Measurements from ENCODE around the gene LRP2BP. TPM values are rescaled to one million over a fixed set of nuclear protein-coding genes. Genes with fewer than 3 reads are reported as not detected.

Gene LRP2BP
- total and polyA plus RNA-seq, 2 of the 13 experiments (the other 11 are each of a cell fraction or from before 2014, with no cell fraction given): 0.22 to 0.29 TPM

GRCh38 chr4:185332575-185333464 is 62.9 kb downstream of the LRP2BP start (continued):
- TF ChIP-seq, protein P1, sequence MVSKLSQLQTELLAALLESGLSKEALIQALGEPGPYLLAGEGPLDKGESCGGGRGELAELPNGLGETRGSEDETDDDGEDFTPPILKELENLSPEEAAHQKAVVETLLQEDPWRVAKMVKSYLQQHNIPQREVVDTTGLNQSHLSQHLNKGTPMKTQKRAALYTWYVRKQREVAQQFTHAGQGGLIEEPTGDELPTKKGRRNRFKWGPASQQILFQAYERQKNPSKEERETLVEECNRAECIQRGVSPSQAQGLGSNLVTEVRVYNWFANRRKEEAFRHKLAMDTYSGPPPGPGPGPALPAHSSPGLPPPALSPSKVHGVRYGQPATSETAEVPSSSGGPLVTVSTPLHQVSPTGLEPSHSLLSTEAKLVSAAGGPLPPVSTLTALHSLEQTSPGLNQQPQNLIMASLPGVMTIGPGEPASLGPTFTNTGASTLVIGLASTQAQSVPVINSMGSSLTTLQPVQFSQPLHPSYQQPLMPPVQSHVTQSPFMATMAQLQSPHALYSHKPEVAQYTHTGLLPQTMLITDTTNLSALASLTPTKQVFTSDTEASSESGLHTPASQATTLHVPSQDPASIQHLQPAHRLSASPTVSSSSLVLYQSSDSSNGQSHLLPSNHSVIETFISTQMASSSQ (IDR thresholded peaks at IDR 0.05; ENCODE audit: low read depth): peak; percentile 28; the same call in 1 of the 2 replicates
- TF ChIP-seq, protein P1 (CRISPR knock-in tag; IDR thresholded peaks at IDR 0.05; ENCODE audit: borderline replicate concordance): no peak
- TF ChIP-seq KAT7 (CRISPR knock-in tag; IDR thresholded peaks at IDR 0.05; ENCODE audit: borderline replicate concordance) (no peak), ZNF564 (CRISPR knock-in tag; IDR thresholded peaks at IDR 0.05) (no peak), ZFP36L2 (CRISPR knock-in tag; IDR thresholded peaks at IDR 0.05) (no peak), ASH2L (IDR thresholded peaks at IDR 0.05; ENCODE audit: insufficient read length, low read depth, low read length) (peak; percentile 62), ISL2 (CRISPR knock-in tag; IDR thresholded peaks at IDR 0.05) (peak; percentile 66), SOX6 (IDR thresholded peaks at IDR 0.05) (no peak), SOX6 (CRISPR knock-in tag; IDR thresholded peaks at IDR 0.05) (peak; percentile 85), ZNF512B (CRISPR knock-in tag; IDR thresholded peaks at IDR 0.05; ENCODE audit: borderline replicate concordance) (no peak), FOXK2 (IDR thresholded peaks at IDR 0.05) (0 out of 2 replicates have a peak, but pooled peaks have one; percentile 7), SAP130 (CRISPR knock-in tag; IDR thresholded peaks at IDR 0.05; ENCODE audit: low read depth) (peak; percentile 55), BHLHE40 (IDR thresholded peaks at IDR 0.05; ENCODE audit: low read length) (0 out of 2 replicates have a peak, but pooled peaks have one; percentile 17), ZNF772 (CRISPR knock-in tag; IDR thresholded peaks at IDR 0.05) (no peak), BCL6 (CRISPR knock-in tag; IDR thresholded peaks at IDR 0.05) (peak; percentile 92), ZNF503 (CRISPR knock-in tag; IDR thresholded peaks at IDR 0.05) (peak; percentile 58; the same call in 1 of the 2 replicates)
- TF ChIP-seq, protein P2, sequence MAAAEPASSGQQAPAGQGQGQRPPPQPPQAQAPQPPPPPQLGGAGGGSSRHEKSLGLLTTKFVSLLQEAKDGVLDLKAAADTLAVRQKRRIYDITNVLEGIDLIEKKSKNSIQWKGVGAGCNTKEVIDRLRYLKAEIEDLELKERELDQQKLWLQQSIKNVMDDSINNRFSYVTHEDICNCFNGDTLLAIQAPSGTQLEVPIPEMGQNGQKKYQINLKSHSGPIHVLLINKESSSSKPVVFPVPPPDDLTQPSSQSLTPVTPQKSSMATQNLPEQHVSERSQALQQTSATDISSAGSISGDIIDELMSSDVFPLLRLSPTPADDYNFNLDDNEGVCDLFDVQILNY (CRISPR knock-in tag; conservative IDR thresholded peaks at IDR 0.05): no peak

All from HepG2 (cell line).